ENCODE measurements around the gene FLT3LG.

- TF ChIP-seq TAF1 (IDR thresholded peaks at IDR 0.05; ENCODE audit: borderline replicate concordance, insufficient read depth, low read length) (no peak), REST (IDR thresholded peaks at IDR 0.05; ENCODE audit: insufficient read depth in 1 of 2, low read depth in 2 of 2, low read length in 2 of 2) (no peak)
Observed at GRCh38 chr19:49425922-49426592, 48.0 kb upstream of the FLT3LG start.
